Activated CD8-positive, alpha-beta T cell treated with anti-CD3 and anti-CD28 coated beads for 36 hours (primary cell): ENCODE results near the gene PRR7. TPM values are rescaled to one million over a fixed set of nuclear protein-coding genes. Genes with fewer than 3 reads are reported as not detected.

ENCODE experiments used
- ATAC-seq: fragments of 200-7000 bp; cut with Tn5 transposase; one replicate; pipeline ENCODE4 v1.10.0; 2021; ENCODE audit warnings: mild to moderate bottlenecking, moderate library complexity
- CTCF ChIA-PET: fragments of 350-600 bp; sonication (Branson Sonifier 250); formaldehyde crosslinking; loops from one replicate; lab custom pipeline; 2021; ENCODE audit warnings: antibody characterized with exemption; lab: Charles Lee
- POLR2A ChIA-PET: fragments of 350-600 bp; sonication (Branson Sonifier 250); formaldehyde crosslinking; loops from one replicate; lab custom pipeline; 2021; ENCODE audit warnings: antibody characterized with exemption; lab: Charles Lee
- DNase-seq: peaks from one replicate; pipeline ENCODE4 v3.0.0-alpha.2; 2020
- H3K27ac Mint-ChIP-seq: one replicate; pipeline ENCODE4 v1.8.0; 2021; ENCODE audit warnings: mild to moderate bottlenecking, mixed read lengths
- H3K27me3 Mint-ChIP-seq: one replicate; pipeline ENCODE4 v1.8.0; 2021; ENCODE audit warnings: mixed read lengths
- H3K36me3 Mint-ChIP-seq: one replicate; pipeline ENCODE4 v1.8.0; 2021; ENCODE audit warnings: low read depth, mixed read lengths
- H3K4me1 Mint-ChIP-seq: one replicate; pipeline ENCODE4 v1.8.0; 2021; ENCODE audit warnings: low read depth, mixed read lengths
- H3K4me3 Mint-ChIP-seq: one replicate; pipeline ENCODE4 v1.8.0; 2021; ENCODE audit warnings: mild to moderate bottlenecking, moderate library complexity, mixed read lengths
- H3K9me3 Mint-ChIP-seq: one replicate; pipeline ENCODE4 v1.8.0; 2021; ENCODE audit warnings: mixed read lengths
- intact Hi-C: fragments of 100-400 bp; cut with micrococcal nuclease; formaldehyde crosslinking; loops from one replicate; pipeline ENCODE4 v1.10.0; 2022
- total RNA-seq, 2 experiments: library from RNA; stranded (reverse); gene quantifications; one replicate each; pipeline ENCODE4 v1.2.3, GENCODE V29; 2021
- TF ChIP-seq, protein P1 (sequence below): fragments of 200-600 bp; IDR thresholded peaks from one replicate; pipeline ENCODE4 v1.8.0; 2022; ENCODE audit warnings: antibody characterized with exemption, mild to moderate bottlenecking

Gene PRR7
- total RNA-seq, 2 experiments from 2014 or later = 32.6 to 36.4 TPM

DNA sequence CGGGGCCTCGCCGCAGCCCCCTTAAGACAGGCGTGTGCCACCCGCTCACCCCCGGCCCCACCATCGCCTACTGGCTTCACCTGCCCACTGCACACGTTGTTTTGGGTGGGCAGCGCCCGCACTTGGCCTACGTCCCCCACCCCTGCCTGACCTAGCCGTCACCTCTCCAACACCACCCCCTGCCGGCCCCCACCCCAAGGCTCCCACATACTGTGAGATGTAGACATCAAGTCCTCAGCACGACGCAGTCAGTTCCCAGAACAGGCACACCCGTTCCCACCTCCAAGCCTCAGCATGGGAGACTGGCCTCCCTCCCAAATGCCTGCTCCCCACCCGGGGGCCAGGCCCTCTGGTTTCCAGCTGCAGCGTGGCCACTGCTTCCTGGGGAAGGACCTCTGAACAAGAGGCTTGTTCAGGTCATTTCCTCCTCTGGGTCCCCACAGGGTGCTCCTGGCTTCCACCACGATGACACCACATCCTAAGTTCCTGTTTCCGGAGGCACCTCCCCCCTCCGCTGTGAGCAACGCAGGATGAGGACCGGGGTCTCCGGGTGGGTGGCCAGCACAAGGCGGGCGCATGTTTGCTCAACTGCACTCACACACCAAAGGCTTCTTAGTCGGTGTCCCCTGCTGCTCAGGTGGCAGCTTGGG is 15.5 kb downstream of the PRR7 start:
- CTCF ChIA-PET = interaction anchor here (0.6 to 2.3 kb wide), 5 partner anchors 39 to 152 kb away, joined by 3 to 8 read pairs (median 3); no protein-coding TSS in a partner anchor
- H3K27me3 Mint-ChIP-seq = no peaks in the 10 kb centered on the region
- peaks cover 1% of the 10 kb centered on the region for H3K9me3 Mint-ChIP-seq
- peak; percentile 48 for DNase-seq
- H3K4me1 Mint-ChIP-seq = peaks cover 17% of the 10 kb centered on the region
- TF ChIP-seq, protein P1, sequence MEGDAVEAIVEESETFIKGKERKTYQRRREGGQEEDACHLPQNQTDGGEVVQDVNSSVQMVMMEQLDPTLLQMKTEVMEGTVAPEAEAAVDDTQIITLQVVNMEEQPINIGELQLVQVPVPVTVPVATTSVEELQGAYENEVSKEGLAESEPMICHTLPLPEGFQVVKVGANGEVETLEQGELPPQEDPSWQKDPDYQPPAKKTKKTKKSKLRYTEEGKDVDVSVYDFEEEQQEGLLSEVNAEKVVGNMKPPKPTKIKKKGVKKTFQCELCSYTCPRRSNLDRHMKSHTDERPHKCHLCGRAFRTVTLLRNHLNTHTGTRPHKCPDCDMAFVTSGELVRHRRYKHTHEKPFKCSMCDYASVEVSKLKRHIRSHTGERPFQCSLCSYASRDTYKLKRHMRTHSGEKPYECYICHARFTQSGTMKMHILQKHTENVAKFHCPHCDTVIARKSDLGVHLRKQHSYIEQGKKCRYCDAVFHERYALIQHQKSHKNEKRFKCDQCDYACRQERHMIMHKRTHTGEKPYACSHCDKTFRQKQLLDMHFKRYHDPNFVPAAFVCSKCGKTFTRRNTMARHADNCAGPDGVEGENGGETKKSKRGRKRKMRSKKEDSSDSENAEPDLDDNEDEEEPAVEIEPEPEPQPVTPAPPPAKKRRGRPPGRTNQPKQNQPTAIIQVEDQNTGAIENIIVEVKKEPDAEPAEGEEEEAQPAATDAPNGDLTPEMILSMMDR = no peak
- peaks cover 48% of the 10 kb centered on the region for H3K36me3 Mint-ChIP-seq
- intact Hi-C loops = no loop called here
- H3K27ac Mint-ChIP-seq = peak overlapping the region; percentile 74
- peak overlapping the region; percentile 24 for H3K4me3 Mint-ChIP-seq
- POLR2A ChIA-PET = interaction anchor here (22.1 to 22.8 kb wide), 2 partner anchors 8 to 12 kb away, joined by 294 read pairs; partner anchors contain the start of genes DBN1 and PRR7
- peak; percentile 9 for ATAC-seq

DNA sequence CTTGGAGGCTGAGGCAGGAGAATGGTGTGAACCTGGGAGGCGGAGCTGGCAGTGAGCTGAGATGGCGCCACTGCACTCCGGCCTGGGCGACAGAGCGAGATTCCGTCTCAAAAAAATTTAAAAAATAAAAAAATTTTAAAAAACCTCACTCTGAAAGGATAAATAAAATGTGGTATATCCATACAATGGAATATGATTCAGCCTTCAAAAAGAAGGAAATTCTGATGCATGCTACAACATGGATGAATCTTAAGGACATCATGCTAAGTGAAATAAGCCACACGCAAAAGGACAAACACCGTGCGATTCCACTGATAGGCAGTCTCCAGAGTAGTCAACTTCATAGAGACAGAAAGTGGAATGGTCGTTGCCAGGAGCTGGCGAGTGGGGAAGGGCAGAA is 18.4 kb downstream of the PRR7 start:
- no peak for ATAC-seq
- peaks cover 1% of the 10 kb centered on the region for H3K9me3 Mint-ChIP-seq
- intact Hi-C loops = no loop called here
- H3K27ac Mint-ChIP-seq = no peak overlapping the region
- TF ChIP-seq, protein P1 = no peak
- peaks cover 61% of the 10 kb centered on the region for H3K36me3 Mint-ChIP-seq
- no peaks in the 10 kb centered on the region for H3K27me3 Mint-ChIP-seq
- no peak for DNase-seq
- ChIA-PET POLR2A (interaction anchor here (22.1 to 22.8 kb wide), 2 partner anchors 9 to 11 kb away, joined by 294 read pairs; partner anchors contain the start of genes DBN1 and PRR7), CTCF (interaction anchor here (0.9 to 1.7 kb wide), 5 partner anchors 8 to 76 kb away, joined by 3 to 7 read pairs (median 3); no protein-coding TSS in a partner anchor)
- no peak overlapping the region for H3K4me3 Mint-ChIP-seq
- H3K4me1 Mint-ChIP-seq = peaks cover 18% of the 10 kb centered on the region

DNA sequence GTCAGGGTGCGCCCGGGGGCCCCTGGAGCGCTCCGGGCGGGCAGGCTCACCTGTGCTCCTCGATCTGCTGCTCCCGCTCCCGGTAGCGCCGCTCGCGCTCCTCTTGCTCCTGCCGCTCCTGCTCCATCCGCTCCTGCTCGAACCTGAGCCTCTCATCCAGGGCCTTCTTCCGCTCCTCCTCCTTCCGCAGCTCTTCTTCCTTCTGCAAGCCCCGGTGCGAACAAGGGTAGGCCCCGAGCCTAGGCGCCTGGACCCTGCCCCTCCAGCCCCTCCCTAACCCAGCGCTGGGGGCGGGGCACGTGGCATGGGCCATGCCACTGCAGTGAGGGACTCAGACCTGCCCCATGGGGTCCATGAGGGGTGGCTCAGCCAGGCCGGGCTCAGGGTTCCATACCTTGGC is 20.2 kb downstream of the PRR7 start:
- TF ChIP-seq, protein P1 = no peak
- ATAC-seq (no peak), DNase-seq (no peak)
- H3K4me3 Mint-ChIP-seq = no peak overlapping the region
- POLR2A ChIA-PET = interaction anchor here (1.1 to 22.8 kb wide), 2 partner anchors 13 to 39 kb away, joined by 4 to 294 read pairs; partner anchors contain the start of gene PRR7
- H3K27me3 Mint-ChIP-seq = no peaks in the 10 kb centered on the region
- H3K4me1 Mint-ChIP-seq = peaks cover 31% of the 10 kb centered on the region
- peaks cover 69% of the 10 kb centered on the region for H3K36me3 Mint-ChIP-seq
- CTCF ChIA-PET = interaction anchor here (1.7 kb wide), 1 partner anchor 10 kb away, joined by 7 read pairs; no protein-coding TSS in a partner anchor
- intact Hi-C loops = no loop called here
- H3K27ac Mint-ChIP-seq = no peak overlapping the region
- peaks cover 1% of the 10 kb centered on the region for H3K9me3 Mint-ChIP-seq

DNA sequence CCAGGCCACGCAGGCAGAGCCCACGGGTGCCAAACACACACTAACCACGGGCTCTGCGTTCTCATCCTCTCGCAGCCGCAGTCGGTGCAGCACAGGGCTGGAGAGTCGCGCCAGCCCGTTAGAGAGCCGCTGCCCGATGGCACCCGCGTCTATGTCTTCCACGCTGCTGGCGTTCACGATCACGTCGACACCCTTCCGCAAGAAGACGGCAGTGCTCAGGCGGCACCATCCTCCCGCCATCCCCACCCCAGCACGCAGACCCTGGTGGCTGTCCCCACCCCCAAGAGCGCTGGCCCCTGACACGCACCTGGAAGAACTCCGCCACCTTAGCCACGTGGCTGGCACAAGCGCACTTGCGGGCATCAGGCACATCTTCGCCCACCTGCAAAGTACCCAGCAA is 20.8 kb downstream of the PRR7 start:
- ChIA-PET CTCF (interaction anchor here (1.6 kb wide), 1 partner anchor 12 kb away, joined by 4 read pairs; no protein-coding TSS in a partner anchor), POLR2A (interaction anchor here (22.8 kb wide), 1 partner anchor 13 kb away, joined by 294 read pairs; the partner anchor contains the start of gene PRR7)
- TF ChIP-seq, protein P1 = no peak
- peaks cover 25% of the 10 kb centered on the region for H3K4me1 Mint-ChIP-seq
- H3K27ac Mint-ChIP-seq = no peak overlapping the region
- intact Hi-C loops = no loop called here
- DNase-seq (no peak), ATAC-seq (no peak)
- no peak overlapping the region for H3K4me3 Mint-ChIP-seq
- no peaks in the 10 kb centered on the region for H3K27me3 Mint-ChIP-seq
- peaks cover 67% of the 10 kb centered on the region for H3K36me3 Mint-ChIP-seq
- peaks cover 1% of the 10 kb centered on the region for H3K9me3 Mint-ChIP-seq

DNA sequence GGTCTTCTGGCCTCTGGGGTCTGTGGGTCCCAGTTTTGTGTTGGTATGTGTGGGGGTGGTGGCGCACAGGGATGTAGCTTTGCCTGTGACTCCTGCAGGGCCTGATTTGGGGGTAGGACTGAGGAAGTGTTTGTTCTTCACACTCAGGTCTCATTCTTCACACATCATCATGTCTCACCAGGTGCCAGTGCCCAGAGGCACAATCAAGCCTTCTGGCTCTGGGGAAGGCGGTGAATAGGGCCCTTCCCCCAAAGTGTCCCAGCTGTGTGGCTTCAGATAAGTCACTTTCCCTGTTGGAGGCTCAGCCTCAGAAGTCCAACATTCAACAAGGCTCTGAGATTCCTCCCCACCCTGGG is 21.7 kb downstream of the PRR7 start:
- H3K4me3 Mint-ChIP-seq = no peak overlapping the region
- no peaks in the 10 kb centered on the region for H3K27me3 Mint-ChIP-seq
- DNase-seq (no peak), ATAC-seq (no peak)
- peaks cover 22% of the 10 kb centered on the region for H3K4me1 Mint-ChIP-seq
- intact Hi-C loops = no loop called here
- POLR2A ChIA-PET = interaction anchor here (0.6 to 22.8 kb wide), 4 partner anchors 14 to 82 kb away, joined by 3 to 294 read pairs (median 4); partner anchors contain the start of gene PRR7
- CTCF ChIA-PET = interaction anchor here (1.0 to 5.1 kb wide), 3 partner anchors 13 to 78 kb away, joined by 4 to 24 read pairs (median 4); no protein-coding TSS in a partner anchor
- peaks cover 65% of the 10 kb centered on the region for H3K36me3 Mint-ChIP-seq
- TF ChIP-seq, protein P1 = no peak
- peak overlapping the region; percentile 32 for H3K27ac Mint-ChIP-seq
- H3K9me3 Mint-ChIP-seq = peaks cover 1% of the 10 kb centered on the region
